CD4-positive, alpha-beta memory T cell (primary cell): ENCODE data around the gene FOXJ3. TPM values are rescaled to one million over a fixed set of nuclear protein-coding genes. Genes with fewer than 3 reads are reported as not detected.

Experiments
- CTCF ChIA-PET: fragments of 350-600 bp; sonication (Branson Sonifier 250); formaldehyde crosslinking; loops from one replicate; lab custom pipeline; 2021; ENCODE audit warnings: inconsistent platforms; ENCODE audit not compliant: partially characterized antibody; lab: Charles Lee
- POLR2A ChIA-PET: fragments of 350-600 bp; sonication (Branson Sonifier 250); formaldehyde crosslinking; loops from one replicate; lab custom pipeline; 2021; ENCODE audit not compliant: partially characterized antibody; lab: Charles Lee
- DNase-seq, 5 donors: peaks; one replicate each; pipeline versions ENCODE4 v3.0.0 to v3.0.0-alpha.2; 2020 to 2022; ENCODE audit warnings: mixed read lengths in 1 of 5
- H3K27ac ChIP-seq: one replicate; pipeline ENCODE4 v1.7.0; 2013; ENCODE audit warnings: low read depth, low read length
- H3K27me3 ChIP-seq: 2 replicates; pipeline ENCODE4 v1.7.0; 2013; ENCODE audit warnings: mild to moderate bottlenecking, low read length, moderate library complexity; ENCODE audit not compliant: insufficient read depth
- H3K36me3 ChIP-seq: 2 replicates; pipeline ENCODE4 v1.7.0; 2013; ENCODE audit warnings: mild to moderate bottlenecking, low read length, moderate library complexity; ENCODE audit not compliant: insufficient read depth
- H3K4me1 ChIP-seq: 2 replicates; pipeline ENCODE4 v1.7.0; 2013; ENCODE audit warnings: mild to moderate bottlenecking, low read length, moderate library complexity; ENCODE audit not compliant: insufficient read depth
- H3K4me3 ChIP-seq, 2 donors: one replicate each; pipeline ENCODE4 v1.7.0; 2013; ENCODE audit warnings: low read length in 2 of 2, mild to moderate bottlenecking in 1 of 2
- H3K9me3 ChIP-seq, 2 donors: one replicate each; pipeline ENCODE4 v1.7.0; 2013; ENCODE audit warnings: low read length in 2 of 2, control low read depth in 1 of 2; ENCODE audit not compliant: control insufficient read depth in 1 of 2
- H3K27ac Mint-ChIP-seq, 7 donors: one replicate each; pipeline ENCODE4 v1.8.0; 2020 to 2021; ENCODE audit warnings: mixed read lengths in 7 of 7, mild to moderate bottlenecking in 6 of 7, inconsistent platforms in 3 of 7, moderate library complexity in 3 of 7
- H3K27me3 Mint-ChIP-seq, 2 donors: one replicate each; pipeline ENCODE4 v1.8.0; 2020 to 2021; ENCODE audit warnings: mixed read lengths in 2 of 2
- H3K36me3 Mint-ChIP-seq, 2 donors: one replicate each; pipeline ENCODE4 v1.8.0; 2020 to 2021; ENCODE audit warnings: mixed read lengths in 2 of 2, inconsistent platforms in 1 of 2, mild to moderate bottlenecking in 1 of 2
- H3K4me1 Mint-ChIP-seq, 4 donors: one replicate each; pipeline ENCODE4 v1.8.0; 2020 to 2021; ENCODE audit warnings: mixed read lengths in 4 of 4, mild to moderate bottlenecking in 1 of 4
- H3K4me3 Mint-ChIP-seq, 8 donors: one replicate each; pipeline ENCODE4 v1.8.0; 2020 to 2021; ENCODE audit warnings: mixed read lengths in 8 of 8, mild to moderate bottlenecking in 7 of 8, moderate library complexity in 6 of 8, inconsistent platforms in 3 of 8
- H3K9me3 Mint-ChIP-seq, 8 donors: one replicate each; pipeline ENCODE4 v1.8.0; 2020 to 2021; ENCODE audit warnings: mixed read lengths in 8 of 8, mild to moderate bottlenecking in 5 of 8, inconsistent platforms in 3 of 8, moderate library complexity in 1 of 8
- intact Hi-C: fragments of 100-400 bp; cut with micrococcal nuclease; formaldehyde crosslinking; loops from one replicate; pipeline ENCODE4 v1.15.1; 2023
- polyA plus RNA-seq, 2 donors: library from polyadenylated mRNA; unstranded; fragments of 300-500 nt; fragmentation: Illumina TruSeq; gene quantifications; one replicate each; pipeline ENCODE4 v1.2.3, GENCODE V29; 2021
- total RNA-seq, 2 experiments: library from RNA; stranded (reverse); gene quantifications; one replicate each; pipeline ENCODE4 v1.2.3, GENCODE V29; 2021

The FOXJ3 gene
- total RNA-seq (100 to 1,000 TPM in 1 of 2 experiments, 10 to 100 TPM in 1; 97.4 to 102 TPM), polyA plus RNA-seq (10 to 100 TPM; 23.7 to 46.6 TPM)

GRCh38 chr1:42335050-42335808 lies at the start of gene FOXJ3:
TSS of gene FOXJ3 (minus strand) at chr1:42335235. CDS start at chr1:42311093, 24,142 bp downstream.
- peaks cover 33 to 54% (median 44%) of the 10 kb centered on the region in 4 donors for H3K4me1 Mint-ChIP-seq
- H3K4me3 Mint-ChIP-seq, result peak within 1 kb of the TSS; percentile 93 to 97 (median 95)
- peaks cover 0 to 13% of the 10 kb centered on the region in 2 donors for H3K36me3 Mint-ChIP-seq
- no peaks in the 10 kb centered on the region for H3K27me3 Mint-ChIP-seq
- intact Hi-C loops, result loop anchor here (1.0 to 10.0 kb wide), 9 partner anchors 15 to 840 kb away; partner anchors contain the start of genes CFAP57, EBNA1BP2, ERMAP and HIVEP3
- Histone ChIP-seq H3K9me3 (no peaks in the 10 kb centered on the region), H3K27me3 (no peaks in the 10 kb centered on the region), H3K27ac (peak within 1 kb of the TSS; percentile 83), H3K4me1 (peaks cover 41% of the 10 kb centered on the region), H3K4me3 (peak within 1 kb of the TSS; percentile 62 to 92), H3K36me3 (no peaks in the 10 kb centered on the region)
- H3K9me3 Mint-ChIP-seq, result peaks cover 0 to 5% (median 0%) of the 10 kb centered on the region in 8 donors
- ChIA-PET CTCF (interaction anchor here (0.8 to 3.7 kb wide), 4 partner anchors 12 to 162 kb away, joined by 4 to 13 read pairs (median 9); no protein-coding TSS in a partner anchor), POLR2A (interaction anchor here (0.9 to 2.0 kb wide), 9 partner anchors 10 to 432 kb away, joined by 3 to 32 read pairs (median 6); partner anchors contain the start of genes C1orf50, CCDC30, P3H1 and PPCS)
- H3K27ac Mint-ChIP-seq, result peak within 1 kb of the TSS; percentile 94 to 96 (median 95)
- peak; percentile 89 to 91 (median 90) for DNase-seq

- H3K9me3 ChIP-seq, result no peaks in the 10 kb centered on the region
- Mint-ChIP-seq H3K4me1 (peaks cover 4 to 11% (median 7%) of the 10 kb centered on the region in 4 donors), H3K9me3 (no peaks in the 10 kb centered on the region), H3K27me3 (peaks cover 29 to 34% of the 10 kb centered on the region in 2 donors), H3K36me3 (no peaks in the 10 kb centered on the region), H3K27ac (no peak overlapping the region), H3K4me3 (peak overlapping the region in 7 of 8 donors; percentile 53 to 79 (median 72))
- H3K36me3 ChIP-seq, result no peaks in the 10 kb centered on the region
- POLR2A ChIA-PET, result no interaction called here
- H3K4me3 ChIP-seq, result peak overlapping the region in 1 of 2 donors; percentile 29
- DNase-seq, result peak in 1 of 5 donors; percentile 8
- H3K4me1 ChIP-seq, result peaks cover 4% of the 10 kb centered on the region
- intact Hi-C loops, result no loop called here
- no peak overlapping the region for H3K27ac ChIP-seq
- CTCF ChIA-PET, result no interaction called here
- peaks cover 10% of the 10 kb centered on the region for H3K27me3 ChIP-seq
Observed at GRCh38 chr1:42381280-42381673, 46.2 kb upstream of the FOXJ3 start.

GRCh38 chr1:42380586-42381279 lies 45.7 kb upstream of the FOXJ3 start, which contains the start of gene RIMKLA:
TSS of gene RIMKLA (plus strand) at chr1:42380792. CDS start at chr1:42380935, 143 bp downstream.
- peaks cover 4 to 11% (median 7%) of the 10 kb centered on the region in 4 donors for H3K4me1 Mint-ChIP-seq
- Histone ChIP-seq H3K4me3 (peak within 1 kb of the TSS in 1 of 2 donors; percentile 30), H3K4me1 (peaks cover 4% of the 10 kb centered on the region), H3K9me3 (no peaks in the 10 kb centered on the region), H3K36me3 (no peaks in the 10 kb centered on the region), H3K27me3 (peaks cover 10% of the 10 kb centered on the region), H3K27ac (no peak within 1 kb of the TSS)
- POLR2A ChIA-PET, result no interaction called here
- peaks cover 29 to 34% of the 10 kb centered on the region in 2 donors for H3K27me3 Mint-ChIP-seq
- intact Hi-C loops, result no loop called here
- peak in 4 of 5 donors; percentile 11 to 33 (median 25) for DNase-seq
- peak within 1 kb of the TSS; percentile 71 to 88 (median 84) for H3K4me3 Mint-ChIP-seq
- no peaks in the 10 kb centered on the region for H3K9me3 Mint-ChIP-seq
- CTCF ChIA-PET, result no interaction called here
- H3K36me3 Mint-ChIP-seq, result no peaks in the 10 kb centered on the region
- peak within 1 kb of the TSS in 2 of 7 donors; percentile 24 to 37 for H3K27ac Mint-ChIP-seq

GRCh38 chr1:42379794-42380585 lies 45.0 kb upstream of the FOXJ3 start:
- ChIA-PET CTCF (no interaction called here), POLR2A (no interaction called here)
- Mint-ChIP-seq H3K27me3 (peaks cover 28 to 32% of the 10 kb centered on the region in 2 donors), H3K27ac (peak overlapping the region in 1 of 7 donors; percentile 37), H3K4me1 (peaks cover 4 to 11% (median 7%) of the 10 kb centered on the region in 4 donors), H3K4me3 (peak overlapping the region; percentile 65 to 88 (median 84)), H3K9me3 (no peaks in the 10 kb centered on the region), H3K36me3 (no peaks in the 10 kb centered on the region)
- H3K27ac ChIP-seq, result no peak overlapping the region
- intact Hi-C loops, result no loop called here
- no peaks in the 10 kb centered on the region for H3K9me3 ChIP-seq
- peak overlapping the region in 1 of 2 donors; percentile 30 for H3K4me3 ChIP-seq
- peaks cover 10% of the 10 kb centered on the region for H3K27me3 ChIP-seq
- peak in 2 of 5 donors; percentile 2 to 5 for DNase-seq
- H3K4me1 ChIP-seq, result peaks cover 4% of the 10 kb centered on the region
- no peaks in the 10 kb centered on the region for H3K36me3 ChIP-seq

- intact Hi-C loops, result no loop called here
- Mint-ChIP-seq H3K4me1 (no peaks in the 10 kb centered on the region), H3K27ac (no peak overlapping the region), H3K36me3 (no peaks in the 10 kb centered on the region), H3K27me3 (peaks cover 7 to 21% of the 10 kb centered on the region in 2 donors), H3K4me3 (no peak overlapping the region), H3K9me3 (peaks cover 0 to 3% (median 0%) of the 10 kb centered on the region in 8 donors)
- no peaks in the 10 kb centered on the region for H3K27me3 ChIP-seq
- H3K9me3 ChIP-seq, result no peaks in the 10 kb centered on the region
- POLR2A ChIA-PET, result no interaction called here
- no peak overlapping the region for H3K27ac ChIP-seq
- DNase-seq, result no peak
- CTCF ChIA-PET, result no interaction called here
- no peak overlapping the region for H3K4me3 ChIP-seq
- H3K36me3 ChIP-seq, result no peaks in the 10 kb centered on the region
- H3K4me1 ChIP-seq, result no peaks in the 10 kb centered on the region
Observed at GRCh38 chr1:42372796-42373195, 37.8 kb upstream of the FOXJ3 start.

- Mint-ChIP-seq H3K9me3 (peaks cover 0 to 3% (median 0%) of the 10 kb centered on the region in 8 donors), H3K36me3 (no peaks in the 10 kb centered on the region), H3K27ac (no peak overlapping the region), H3K27me3 (peaks cover 2 to 21% of the 10 kb centered on the region in 2 donors), H3K4me3 (no peak overlapping the region), H3K4me1 (no peaks in the 10 kb centered on the region)
- no peaks in the 10 kb centered on the region for H3K4me1 ChIP-seq
- intact Hi-C loops, result no loop called here
- H3K36me3 ChIP-seq, result no peaks in the 10 kb centered on the region
- H3K4me3 ChIP-seq, result no peak overlapping the region
- no peaks in the 10 kb centered on the region for H3K9me3 ChIP-seq
- ChIA-PET POLR2A (no interaction called here), CTCF (interaction anchor here (0.7 to 1.0 kb wide), 2 partner anchors 12 to 33 kb away, joined by 3 read pairs; no protein-coding TSS in a partner anchor)
- no peaks in the 10 kb centered on the region for H3K27me3 ChIP-seq
- no peak for DNase-seq
- no peak overlapping the region for H3K27ac ChIP-seq
Observed at GRCh38 chr1:42370876-42371549, 36.0 kb upstream of the FOXJ3 start.
